Heart right ventricle (tissue), 16 donors: Measurements from ENCODE around the gene MAPK8IP3. TPM values are rescaled to one million over a fixed set of nuclear protein-coding genes. Genes with fewer than 3 reads are reported as not detected.

ENCODE experiments used
- ATAC-seq, 8 donors: fragments of 200-7000 bp; cut with Tn5 transposase; one replicate each; pipeline ENCODE4 v1.9.1; 2020; ENCODE audit warnings: mild to moderate bottlenecking in 8 of 8, moderate library complexity in 8 of 8, moderate number of reproducible peaks in 1 of 8
- DNase-seq, 2 donors: peaks; one replicate each; pipeline ENCODE4 v3.0.0-alpha.2; 2020
- H3K27ac ChIP-seq, 10 donors: fragments of 200-600 bp; sonication (generic) in 2 of 10; one replicate each; pipeline versions ENCODE4 v1.5.0 to v1.8.0; 2020 to 2022; ENCODE audit warnings: mild to moderate bottlenecking in 3 of 10
- H3K27me3 ChIP-seq, 7 donors: fragments of 200-600 bp; one replicate each; pipeline ENCODE4 v1.8.0; 2021 to 2022; ENCODE audit warnings: mild to moderate bottlenecking in 2 of 7
- H3K36me3 ChIP-seq, 9 donors: fragments of 200-600 bp; sonication (generic) in 1 of 9; one replicate each; pipeline versions ENCODE4 v1.5.0 to v1.8.0; 2020 to 2022; ENCODE audit warnings: mild to moderate bottlenecking in 2 of 9
- H3K4me1 ChIP-seq, 9 donors: fragments of 200-600 bp; sonication (generic) in 1 of 9; one replicate each; pipeline versions ENCODE4 v1.5.0 to v1.8.0; 2020 to 2022; ENCODE audit warnings: mild to moderate bottlenecking in 4 of 9
- H3K4me3 ChIP-seq, 10 donors: fragments of 200-600 bp; sonication (generic) in 2 of 10; one replicate each; pipeline versions ENCODE4 v1.5.0 to v1.8.0; 2020 to 2022; ENCODE audit warnings: mild to moderate bottlenecking in 7 of 10, moderate library complexity in 2 of 10
- H3K9me3 ChIP-seq, 11 donors: fragments of 200-600 bp in 10 of 11; sonication (generic) in 2 of 11; one replicate each; pipeline versions ENCODE4 v1.5.0 to v1.8.0; 2013 to 2022; ENCODE audit warnings: mild to moderate bottlenecking in 2 of 11, control low read depth in 1 of 11, moderate library complexity in 1 of 11
- CTCF ChIP-seq, 9 donors: fragments of 200-600 bp; sonication (generic) in 2 of 9; IDR thresholded peaks; one replicate each; pipeline versions ENCODE4 v1.5.0 to v1.8.0; 2021 to 2022; ENCODE audit warnings: antibody characterized with exemption in 9 of 9, mild to moderate bottlenecking in 5 of 9, moderate library complexity in 1 of 9
- WGBS, 2 donors: extraction: QIAGEN DNeasy Blood & Tissue Kit; methylation state at CpG; one replicate each; pipeline ENCODE4 v1.1.7; 2013; ENCODE audit warnings: inconsistent platforms in 1 of 2; 5-methylcytosine and 5-hydroxymethylcytosine counted together
- intact Hi-C, 10 donors: fragments of 100-400 bp; cut with DNase I; formaldehyde crosslinking; loops; one replicate each; pipeline versions ENCODE4 v1.11.1 to v1.14.2; 2022
- microRNA-seq, 2 donors: library from miRNA; unstranded; fragments of <30 nt; microRNA quantifications; one replicate each; pipeline ENCODE4 v1.2.0, GENCODE V29; 2021
- polyA plus RNA-seq, 2 donors: library from polyadenylated mRNA; stranded (reverse); fragments of 200-250 nt; gene quantifications; one replicate each; pipeline ENCODE4 v1.2.3, GENCODE V29; 2013
- total RNA-seq, 10 donors: library from RNA; stranded (reverse); fragmentation: NEBNext Ultra II Directional in 3 of 10; extraction: Animal tissue kit (Norgen Biotek cat#: 25700) in 3 of 10; gene quantifications; one replicate each; pipeline versions ENCODE4 v1.2.1 to v1.2.4, GENCODE V29; 2021 to 2023
- donor health status: Arrhythmogenic right ventricular cardiomyopathy.
- donor health status: ischemic (EF 13 %, LVEDD 7.1; RV severe dilation, severe dysfunction).
- donor health status: healthy with polysubstance abuse.
- donor health status: DM: no; HTN: yes; CAD: no.
- donor health status: DM: no; HTN: no; CAD: no.
- donor health status: ischemic (EF 25% LVEDD 6.9; RV normal size, moderate dysfunction).
- donor health status: ischemic (EF 25% LVEDD 5.7; RV mildly dilated, moderate dysfunction).
- donor health status: healthy.
- donor health status: DM: yes; HTN: yes; CAD: no.
- donor health status: Ischemic cardiomyopathy.
- donor health status: ischemic (EF 35%, LVEDD 5.7; RV mildly dilated, moderate dysfunction).
- donor health status: nonischemic (EF 11% LVEDD 7.7; RV severe dilation, severe dysfunction).
- donor health status: DM: yes; HTN: yes; CAD: no.
- donor health status: PGD.
- donor health status: ischemic (EF 29% LVEDD 5.4; RV normal size, mild dysfunction).
- donor health status: nonischemic (EF 23%, LVEDD 6.1; RV moderate dilation, normal function).

Gene MAPK8IP3
- total and polyA plus RNA-seq, 12 donors: 31.2 to 126 (median 71.7) TPM

- DNase-seq (no peak), ATAC-seq (peak in 1 of 8 donors; percentile 16)
- Histone ChIP-seq H3K4me1 (no peaks in the 10 kb centered on the region), H3K9me3 (no peaks in the 10 kb centered on the region), H3K4me3 (no peak overlapping the region), H3K27me3 (no peaks in the 10 kb centered on the region), H3K36me3 (peaks cover 0 to 95% (median 33%) of the 10 kb centered on the region in 9 donors), H3K27ac (no peak overlapping the region)
- 93% methylated on average over 17 of the region's 17 CpGs for WGBS, 2 donors
- intact Hi-C loops: no loop called here
- TF ChIP-seq CTCF (IDR thresholded peaks at IDR 0.05): no peak
These were observed 111.7 kb downstream of the MAPK8IP3 start for GRCh38 chr16:1817716-1818115.

GRCh38 chr16:1818204-1818872 lies 112.3 kb downstream of the MAPK8IP3 start:
- peaks cover 0 to 1% (median 0%) of the 10 kb centered on the region in 9 donors for H3K4me1 ChIP-seq
- no peak for TF ChIP-seq CTCF (IDR thresholded peaks at IDR 0.05)
- peaks cover 0 to 92% (median 33%) of the 10 kb centered on the region in 9 donors for H3K36me3 ChIP-seq
- 95 to 96% methylated on average over 27 of the region's 27 CpGs for WGBS, 2 donors
- no peaks in the 10 kb centered on the region for H3K9me3 ChIP-seq
- H3K27ac ChIP-seq: no peak overlapping the region
- H3K27me3 ChIP-seq: no peaks in the 10 kb centered on the region
- peak in 1 of 8 donors; percentile 5 for ATAC-seq
- no peak for DNase-seq
- no peak overlapping the region for H3K4me3 ChIP-seq
- intact Hi-C loops: no loop called here

DNA sequence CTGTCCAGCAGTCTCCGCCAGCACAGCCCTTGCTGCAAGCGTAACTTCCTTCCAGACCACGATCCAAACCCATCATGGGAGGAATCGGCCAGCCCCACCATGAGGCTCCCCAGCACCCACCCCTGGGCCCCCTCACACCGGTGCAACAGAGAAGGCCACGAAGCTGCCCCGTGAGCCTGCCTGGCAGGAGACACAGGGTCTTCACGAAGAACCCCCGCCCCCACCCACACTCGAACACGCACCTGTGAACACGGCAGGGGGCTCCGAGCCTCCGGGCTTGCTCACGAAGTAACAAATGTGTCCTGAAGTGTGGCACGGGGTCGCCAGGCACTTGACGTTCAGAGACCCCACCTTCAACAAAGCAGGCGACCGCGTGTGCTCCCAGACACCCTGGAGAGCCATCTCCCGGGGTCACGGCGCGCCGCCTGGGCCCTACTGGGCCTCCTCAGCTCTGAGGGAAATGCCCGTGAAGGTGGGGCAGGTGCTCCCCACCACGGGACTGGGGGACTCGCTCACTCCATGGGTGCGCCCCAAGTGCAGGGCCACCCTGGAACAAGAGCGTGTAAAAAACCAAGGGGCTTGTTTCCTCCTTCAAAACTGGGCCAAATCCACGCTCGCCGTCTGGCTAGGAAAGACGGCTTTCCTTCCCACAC lies 113.0 kb downstream of the MAPK8IP3 start:
- no peaks in the 10 kb centered on the region for H3K27me3 ChIP-seq
- peaks cover 0 to 86% (median 33%) of the 10 kb centered on the region in 9 donors for H3K36me3 ChIP-seq
- H3K4me1 ChIP-seq: peaks cover 0 to 8% (median 3%) of the 10 kb centered on the region in 9 donors
- H3K4me3 ChIP-seq: no peak overlapping the region
- ATAC-seq (no peak), DNase-seq (no peak)
- WGBS, 2 donors: 95% methylated on average over 35 of the region's 35 CpGs
- no peak overlapping the region for H3K27ac ChIP-seq
- TF ChIP-seq CTCF (IDR thresholded peaks at IDR 0.05): no peak
- H3K9me3 ChIP-seq: no peaks in the 10 kb centered on the region
- intact Hi-C loops: no loop called here

DNA sequence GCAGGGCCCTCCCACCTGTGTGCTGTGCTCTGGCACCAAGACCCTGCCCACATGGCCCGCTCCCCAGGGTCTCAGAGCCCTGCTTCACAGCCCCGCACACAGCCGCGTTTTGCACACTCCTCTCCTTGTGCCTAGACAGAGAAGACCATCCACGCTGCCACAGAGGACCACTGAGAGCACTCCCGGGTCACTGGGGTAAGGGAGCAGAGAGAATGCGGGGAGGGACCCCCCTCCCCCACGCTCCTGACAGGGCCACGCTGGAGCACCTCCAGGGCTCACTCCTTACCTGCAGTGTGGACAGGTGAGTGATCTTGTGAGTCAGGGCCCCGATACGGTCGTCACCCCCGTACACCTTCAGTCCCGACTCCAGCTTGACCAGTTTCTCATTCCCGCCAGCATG lies 113.6 kb downstream of the MAPK8IP3 start:
- no peak for TF ChIP-seq CTCF (IDR thresholded peaks at IDR 0.05)
- Histone ChIP-seq H3K27me3 (no peaks in the 10 kb centered on the region), H3K27ac (no peak overlapping the region), H3K36me3 (peaks cover 0 to 80% (median 33%) of the 10 kb centered on the region in 9 donors), H3K4me3 (no peak overlapping the region), H3K9me3 (no peaks in the 10 kb centered on the region), H3K4me1 (peaks cover 0 to 14% (median 7%) of the 10 kb centered on the region in 9 donors)
- no peak for DNase-seq
- intact Hi-C loops: no loop called here
- no peak for ATAC-seq
- 94 to 95% methylated on average over 15 of the region's 15 CpGs for WGBS, 2 donors

Small RNAs within 50 kb of the gene (microRNA-seq; reads per million reads assigned to microRNA genes)
- 0.60 to 2.6 reads per million in 2 donors for gene MIR3177

Other genes with a start within 250 kb of the MAPK8IP3 start
- 10 to 100 TPM; 29.9 to 60.1 (median 35.1) TPM for gene CLCN7, start 231.2 kb upstream of the MAPK8IP3 start, total RNA-seq
- 10 to 100 TPM; 29.5 to 60.6 TPM for gene CLCN7, start 231.2 kb upstream of the MAPK8IP3 start, polyA plus RNA-seq
- gene PTX4, start 217.3 kb upstream of the MAPK8IP3 start, total RNA-seq: not detected
- gene PTX4, start 217.3 kb upstream of the MAPK8IP3 start, polyA plus RNA-seq: not detected
- 10 to 100 TPM; 14.5 to 22.0 (median 19.7) TPM for gene TELO2, start 212.8 kb upstream of the MAPK8IP3 start, total RNA-seq
- gene TELO2, start 212.8 kb upstream of the MAPK8IP3 start, polyA plus RNA-seq: 10 to 100 TPM; 27.4 to 50.5 TPM
- 10 to 100 TPM; 10.7 to 24.4 (median 18.1) TPM for gene TMEM204, start 172.5 kb upstream of the MAPK8IP3 start, total RNA-seq
- 10 to 100 TPM; 37.5 to 49.9 TPM for gene TMEM204, start 172.5 kb upstream of the MAPK8IP3 start, polyA plus RNA-seq
- gene IFT140, start 94.1 kb upstream of the MAPK8IP3 start, total RNA-seq: 10 to 100 TPM in 2 of 10 donors, 1 to 10 TPM in 8; 4.7 to 11.9 (median 8.0) TPM
- 1 to 10 TPM; 6.8 to 9.2 TPM for gene IFT140, start 94.1 kb upstream of the MAPK8IP3 start, polyA plus RNA-seq
- gene CRAMP1, start 93.8 kb upstream of the MAPK8IP3 start, total RNA-seq: 10 to 100 TPM in 8 of 10 donors, 1 to 10 TPM in 2; 9.5 to 13.8 (median 10.7) TPM
- 10 to 100 TPM in 1 of 2 donors, 1 to 10 TPM in 1; 3.2 to 10.0 TPM for gene CRAMP1, start 93.8 kb upstream of the MAPK8IP3 start, polyA plus RNA-seq
- 10 to 100 TPM; 20.2 to 57.5 (median 32.2) TPM for gene JPT2, start 27.9 kb upstream of the MAPK8IP3 start, total RNA-seq
- 10 to 100 TPM; 10.0 to 38.1 TPM for gene JPT2, start 27.9 kb upstream of the MAPK8IP3 start, polyA plus RNA-seq
- 10 to 100 TPM; 21.8 to 41.1 (median 30.3) TPM for gene NME3, start 65.3 kb downstream of the MAPK8IP3 start, total RNA-seq
- gene NME3, start 65.3 kb downstream of the MAPK8IP3 start, polyA plus RNA-seq: 100 to 1,000 TPM in 1 of 2 donors, 10 to 100 TPM in 1; 47.7 to 176 TPM
- 10 to 100 TPM in 1 of 10 donors, 1 to 10 TPM in 9; 4.9 to 13.8 (median 7.3) TPM for gene EME2, start 66.6 kb downstream of the MAPK8IP3 start, total RNA-seq
- 10 to 100 TPM in 1 of 2 donors, 1 to 10 TPM in 1; 3.0 to 17.9 TPM for gene EME2, start 66.6 kb downstream of the MAPK8IP3 start, polyA plus RNA-seq
- gene MRPS34, start 66.9 kb downstream of the MAPK8IP3 start, total RNA-seq: 10 to 100 TPM; 57.8 to 94.9 (median 76.2) TPM
- 100 to 1,000 TPM in 1 of 2 donors, 10 to 100 TPM in 1; 84.7 to 141 TPM for gene MRPS34, start 66.9 kb downstream of the MAPK8IP3 start, polyA plus RNA-seq
- gene SPSB3, start 76.4 kb downstream of the MAPK8IP3 start, total RNA-seq: 10 to 100 TPM; 25.1 to 52.4 (median 27.1) TPM
- 10 to 100 TPM; 52.0 to 97.7 TPM for gene SPSB3, start 76.4 kb downstream of the MAPK8IP3 start, polyA plus RNA-seq
- 10 to 100 TPM; 24.1 to 35.3 (median 28.7) TPM for gene NUBP2, start 76.8 kb downstream of the MAPK8IP3 start, total RNA-seq
- gene NUBP2, start 76.8 kb downstream of the MAPK8IP3 start, polyA plus RNA-seq: 10 to 100 TPM; 40.5 to 74.1 TPM
- gene IGFALS, start 87.5 kb downstream of the MAPK8IP3 start, total RNA-seq: under 1 TPM in 4 of 10 donors, not detected in 6; 0.11 to 0.37 (median 0.13) TPM
- gene IGFALS, start 87.5 kb downstream of the MAPK8IP3 start, polyA plus RNA-seq: under 1 TPM; 0.04 to 0.59 TPM
- gene HAGH, start 120.6 kb downstream of the MAPK8IP3 start, total RNA-seq: 100 to 1,000 TPM; 115 to 179 (median 161) TPM
- gene HAGH, start 120.6 kb downstream of the MAPK8IP3 start, polyA plus RNA-seq: 100 to 1,000 TPM; 146 to 172 TPM
- gene FAHD1, start 121.0 kb downstream of the MAPK8IP3 start, total RNA-seq: 10 to 100 TPM; 16.2 to 47.6 (median 28.6) TPM
- 10 to 100 TPM; 31.8 to 32.3 TPM for gene FAHD1, start 121.0 kb downstream of the MAPK8IP3 start, polyA plus RNA-seq
- not detected for gene MEIOB, start 166.0 kb downstream of the MAPK8IP3 start, total RNA-seq
- gene MEIOB, start 166.0 kb downstream of the MAPK8IP3 start, polyA plus RNA-seq: not detected
- not detected for gene HS3ST6, start 212.2 kb downstream of the MAPK8IP3 start, total RNA-seq
- under 1 TPM in 1 of 2 donors, not detected in 1; 0.03 TPM for gene HS3ST6, start 212.2 kb downstream of the MAPK8IP3 start, polyA plus RNA-seq
- gene MSRB1, start 237.0 kb downstream of the MAPK8IP3 start, total RNA-seq: 10 to 100 TPM; 24.6 to 53.7 (median 34.3) TPM
- 10 to 100 TPM; 41.4 to 82.2 TPM for gene MSRB1, start 237.0 kb downstream of the MAPK8IP3 start, polyA plus RNA-seq
- 100 to 1,000 TPM; 173 to 282 (median 254) TPM for gene RPL3L, start 248.5 kb downstream of the MAPK8IP3 start, total RNA-seq
- gene RPL3L, start 248.5 kb downstream of the MAPK8IP3 start, polyA plus RNA-seq: 100 to 1,000 TPM; 124 to 164 TPM